Smooth muscle cell (in vitro differentiated cells): Measurements from ENCODE around the gene PARN. TPM values are rescaled to one million over a fixed set of nuclear protein-coding genes. Genes with fewer than 3 reads are reported as not detected.
A peak's percentile ranks its signal among the peaks of the same experiment; 100 is the strongest.

Source experiments
- DNase-seq: peaks from one replicate; lab custom pipeline; 2025; ENCODE audit not compliant: unreplicated experiment; lab: John Stamatoyannopoulos, UW
- H2AFZ ChIP-seq: fragments of 200-600 bp; sonication (generic); 2 replicates; pipeline ENCODE4 v1.6.0; 2016; ENCODE audit warnings: antibody characterized with exemption, low read depth, mild to moderate bottlenecking
- H3F3A ChIP-seq: fragments of 200-600 bp; sonication (generic); 2 replicates; pipeline ENCODE4 v1.6.0; 2017; ENCODE audit warnings: antibody characterized with exemption, low read depth
- H3K27ac ChIP-seq: fragments of 200-600 bp; sonication (generic); 2 replicates; pipeline ENCODE4 v1.5.1; 2016; ENCODE audit warnings: low read depth, mild to moderate bottlenecking
- H3K27me3 ChIP-seq: fragments of 200-600 bp; sonication (generic); 2 replicates; pipeline ENCODE4 v1.6.1; 2016; ENCODE audit warnings: low read depth, mild to moderate bottlenecking
- H3K36me3 ChIP-seq: fragments of 200-600 bp; sonication (generic); 2 replicates; pipeline ENCODE4 v1.5.1; 2016; ENCODE audit warnings: low read depth
- H3K4me1 ChIP-seq: fragments of 200-600 bp; sonication (generic); 2 replicates; pipeline ENCODE4 v1.5.1; 2016; ENCODE audit warnings: low read depth
- H3K4me2 ChIP-seq: fragments of 200-600 bp; sonication (generic); 2 replicates; pipeline ENCODE4 v1.6.0; 2016; ENCODE audit warnings: mild to moderate bottlenecking
- H3K4me3 ChIP-seq: fragments of 200-600 bp; sonication (generic); 2 replicates; pipeline ENCODE4 v1.5.1; 2016; ENCODE audit warnings: mild to moderate bottlenecking
- H3K79me2 ChIP-seq: fragments of 200-600 bp; sonication (generic); 2 replicates; pipeline ENCODE4 v1.6.0; 2016; ENCODE audit warnings: low read depth, mild to moderate bottlenecking
- H3K9ac ChIP-seq: fragments of 200-600 bp; sonication (generic); 2 replicates; pipeline ENCODE4 v1.6.0; 2016; ENCODE audit warnings: low read depth
- H3K9me3 ChIP-seq: fragments of 200-600 bp; sonication (generic); replicated peaks from 2 replicates; pipeline ENCODE4 v1.5.1; 2016; ENCODE audit warnings: low read depth
- H4K20me1 ChIP-seq: fragments of 200-600 bp; sonication (generic); 2 replicates; pipeline ENCODE4 v1.6.0; 2016; ENCODE audit warnings: low read depth
- CTCF ChIP-seq: fragments of 200-600 bp; sonication (generic); IDR thresholded peaks from 2 replicates; pipeline ENCODE4 v1.5.1; 2017; ENCODE audit warnings: borderline replicate concordance, mild to moderate bottlenecking, antibody characterized with exemption; ENCODE audit not compliant: insufficient read depth, poor library complexity, severe bottlenecking
- WGBS: methylation state at CpG from one replicate; pipeline ENCODE4 v1.1.7; 2016; ENCODE audit warnings: low lambda C conversion rate; 5-methylcytosine and 5-hydroxymethylcytosine counted together
- polyA plus RNA-seq: library from polyadenylated mRNA; unstranded; fragments of >200 nt; fragmentation: Nextera tagmentation; extraction: Ambion mirVana; gene quantifications from 2 replicates; pipeline ENCODE4 v1.2.1, GENCODE V29; 2016
- total RNA-seq: library from RNA; depleted of rRNA; stranded (reverse); fragments of >200 nt; gene quantifications from 2 replicates; pipeline ENCODE4 v1.2.3, GENCODE V29; 2014

PARN gene
- total and polyA plus RNA-seq, 2 experiments from 2014 or later: 22.2 to 24.6 TPM

DNA sequence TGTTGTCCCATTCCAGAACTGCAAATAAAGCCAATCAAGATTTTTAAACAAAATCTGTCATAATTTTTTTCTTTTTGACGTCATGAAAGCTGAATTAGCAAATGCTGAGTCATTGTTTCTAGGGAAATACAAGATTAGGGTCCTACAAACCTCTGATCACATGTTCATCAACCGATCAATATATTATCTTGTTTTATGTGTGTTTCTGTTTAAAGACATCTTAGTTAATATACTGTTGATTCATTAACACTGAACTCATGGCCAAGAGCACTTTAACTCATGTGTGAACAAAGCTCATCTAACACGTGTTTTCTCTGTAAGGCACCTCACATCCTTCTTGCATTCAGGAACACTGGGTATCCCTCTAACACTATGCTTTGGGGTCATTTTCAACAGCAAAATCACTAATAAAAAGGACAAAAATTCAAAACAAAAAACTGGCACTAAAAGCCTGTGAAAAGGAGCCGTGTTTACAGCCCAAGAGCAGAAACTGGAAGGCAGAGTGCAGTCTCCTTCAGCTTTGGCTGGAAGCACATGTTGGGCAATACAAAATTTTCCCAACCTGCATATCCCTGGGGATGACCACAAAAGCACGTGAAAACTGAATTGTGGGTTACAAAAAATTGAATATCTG is 102.5 kb downstream of the PARN start:
- Histone ChIP-seq H3K4me3 (no peak overlapping the region), H3K4me2 (peak overlapping the region; percentile 82)

DNA sequence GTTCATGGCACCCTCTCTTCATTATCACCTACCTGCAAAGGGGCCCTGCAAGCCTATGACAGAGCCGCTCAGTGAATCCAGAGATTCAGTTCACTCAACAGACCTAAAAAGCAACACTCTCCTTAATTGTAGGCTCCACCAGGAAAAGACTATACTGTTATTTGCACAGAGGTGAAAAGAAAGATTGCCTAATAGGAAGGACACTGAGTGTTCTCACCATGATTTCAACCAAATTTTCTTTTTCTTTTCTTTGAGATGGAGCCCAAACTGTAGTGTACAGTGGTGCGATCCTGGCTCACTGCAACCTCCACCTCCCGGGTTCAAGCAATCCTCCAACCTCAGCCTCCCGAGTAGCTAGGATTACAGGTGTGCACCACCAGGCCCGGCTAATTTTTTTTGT is 104.5 kb downstream of the PARN start:
- H3F3A ChIP-seq: no peaks in the 10 kb centered on the region
- no peaks in the 10 kb centered on the region for H4K20me1 ChIP-seq
- no peaks in the 10 kb centered on the region for H3K27me3 ChIP-seq
- H3K9ac ChIP-seq: no peak overlapping the region
- peaks cover 38% of the 10 kb centered on the region for H3K4me1 ChIP-seq
- DNase-seq: no peak
- no peak overlapping the region for H3K4me3 ChIP-seq
- 95% methylated on average over 5 of the region's 5 CpGs for WGBS
- no peak overlapping the region for H2AFZ ChIP-seq
- no peaks in the 10 kb centered on the region for H3K36me3 ChIP-seq
- H3K27ac ChIP-seq: peak overlapping the region; percentile 57
- no peak for TF ChIP-seq CTCF
- H3K4me2 ChIP-seq: peak overlapping the region; percentile 71
- no peaks in the 10 kb centered on the region for H3K79me2 ChIP-seq
- no peaks in the 10 kb centered on the region for H3K9me3 ChIP-seq

More for the DNA sequence above, 102.5 kb downstream of the PARN start:
- no peaks in the 10 kb centered on the region for H3K79me2 ChIP-seq
- WGBS: 48% methylated on average over 5 of the region's 5 CpGs
- no peak for DNase-seq
- no peaks in the 10 kb centered on the region for H3F3A ChIP-seq
- H4K20me1 ChIP-seq: no peaks in the 10 kb centered on the region
- H3K27me3 ChIP-seq: no peaks in the 10 kb centered on the region
- peaks cover 31% of the 10 kb centered on the region for H3K4me1 ChIP-seq
- no peak overlapping the region for H3K9ac ChIP-seq
- H2AFZ ChIP-seq: no peak overlapping the region
- no peak for TF ChIP-seq CTCF
- H3K27ac ChIP-seq: peak overlapping the region; percentile 36
- no peaks in the 10 kb centered on the region for H3K9me3 ChIP-seq
- H3K36me3 ChIP-seq: no peaks in the 10 kb centered on the region

DNA sequence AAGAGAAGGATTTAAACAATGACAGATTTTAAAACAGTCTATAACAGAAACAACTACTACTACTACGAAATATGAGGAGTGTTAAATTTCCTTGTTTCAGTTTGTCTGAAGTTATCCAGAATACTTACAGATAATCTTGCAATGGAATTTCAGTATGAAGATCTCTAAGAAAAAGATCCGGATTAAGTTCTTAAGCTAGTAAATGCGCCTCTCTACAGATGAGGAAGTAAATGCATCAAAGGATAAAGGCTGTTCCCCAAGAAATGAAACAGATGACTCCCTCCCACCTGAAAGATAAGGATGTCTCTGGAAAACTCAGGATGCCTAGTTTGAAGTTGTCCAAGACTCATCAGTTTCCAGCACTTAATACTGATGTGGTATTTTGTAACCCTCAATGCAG is 105.1 kb downstream of the PARN start:
- no peak for TF ChIP-seq CTCF
- Histone ChIP-seq H3K27me3 (no peaks in the 10 kb centered on the region), H3K9ac (no peak overlapping the region), H3K9me3 (no peaks in the 10 kb centered on the region), H3K4me3 (no peak overlapping the region), H3K4me2 (peak overlapping the region; percentile 71), H3K36me3 (no peaks in the 10 kb centered on the region), H3F3A (no peaks in the 10 kb centered on the region), H3K4me1 (peaks cover 38% of the 10 kb centered on the region), H4K20me1 (no peaks in the 10 kb centered on the region), H2AFZ (no peak overlapping the region), H3K79me2 (no peaks in the 10 kb centered on the region), H3K27ac (peak overlapping the region; percentile 57)
- WGBS: 25% methylated on average over 3 of the region's 3 CpGs
- DNase-seq: no peak

DNA sequence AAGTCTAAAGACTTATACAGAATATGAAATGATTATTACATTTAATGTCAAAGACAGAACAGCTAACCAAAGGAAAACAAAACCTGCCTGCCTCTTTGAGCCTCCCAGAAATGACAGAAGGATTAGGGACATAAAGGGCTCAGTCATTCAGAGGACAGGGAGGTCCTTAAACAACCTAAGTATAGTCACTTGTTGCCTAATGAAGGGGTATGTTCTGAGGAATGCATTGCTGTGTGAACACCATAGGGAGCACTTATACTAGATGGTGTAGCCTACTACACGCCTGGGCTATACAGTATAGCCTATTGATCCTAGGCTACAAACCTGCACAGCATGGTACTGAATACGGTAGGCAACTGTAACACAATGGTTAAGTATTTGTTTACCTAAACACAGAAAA is 106.4 kb downstream of the PARN start:
- no peaks in the 10 kb centered on the region for H3K27me3 ChIP-seq
- H3K4me3 ChIP-seq: no peak overlapping the region
- no peak for TF ChIP-seq CTCF
- 84% methylated on average over 2 of the region's 2 CpGs for WGBS
- no peaks in the 10 kb centered on the region for H3K9me3 ChIP-seq
- H3K27ac ChIP-seq: peak overlapping the region; percentile 57
- peak overlapping the region; percentile 21 for H3K4me2 ChIP-seq
- DNase-seq: no peak
- H3K79me2 ChIP-seq: no peaks in the 10 kb centered on the region
- no peak overlapping the region for H3K9ac ChIP-seq
- no peaks in the 10 kb centered on the region for H3F3A ChIP-seq
- H3K4me1 ChIP-seq: peaks cover 34% of the 10 kb centered on the region
- no peaks in the 10 kb centered on the region for H4K20me1 ChIP-seq
- no peaks in the 10 kb centered on the region for H3K36me3 ChIP-seq
- no peak overlapping the region for H2AFZ ChIP-seq
